HepG2 (cell line): ENCODE measurements around the gene SARS2. TPM values are rescaled to one million over a fixed set of nuclear protein-coding genes. Genes with fewer than 3 reads are reported as not detected.

Source experiments
- ATAC-seq: fragments of 200-7000 bp; cut with Tn5 transposase; 3 replicates; pipeline ENCODE4 v1.9.1; 2020; ENCODE audit warnings: mild to moderate bottlenecking, moderate library complexity
- BruUV-seq: library from RNA; stranded (reverse); fragments of 400-500 nt; replicated peaks from 2 replicates; lab custom pipeline; 2021; lab: Mats Ljungman, UMichigan
- CTCF ChIA-PET: fragments of 300-600 bp; formaldehyde crosslinking; extraction: SDS; loops from one replicate; lab custom pipeline; 2021; ENCODE audit warnings: low total read pairs, inconsistent platforms, low intra/inter-chr PET ratio; lab: Yijun Ruan, JAX
- POLR2A ChIA-PET: fragments of 350-600 bp; sonication (Branson Sonifier 250); formaldehyde crosslinking; loops from one replicate; lab custom pipeline; 2020; ENCODE audit warnings: antibody characterized with exemption, inconsistent platforms; lab: Yijun Ruan, JAX
- DNase-seq: peaks from one replicate; pipeline ENCODE4 v3.0.0-alpha.2; 2015; ENCODE audit warnings: low spot score
- FAIRE-seq: peaks from 3 replicates; lab custom pipeline; 2011; peaks lifted over from hg19 to GRCh38; lab: Jason Lieb, UNC
- H2AFZ ChIP-seq: one replicate; pipeline ENCODE4 v1.6.1; 2011; ENCODE audit warnings: low read length, inconsistent platforms
- H3K27ac ChIP-seq: fragments of 300-600 bp; 3 replicates; pipeline ENCODE4 v1.8.0; 2011; ENCODE audit warnings: mixed run types, mild to moderate bottlenecking, mixed read lengths, low read length, inconsistent platforms; ENCODE audit not compliant: insufficient read depth; ENCODE audit errors: extremely low read length
- H3K27me3 ChIP-seq, 2 experiments: fragments of 200-600 bp in 1 of 2; 2 replicates in 1 of 2; 3 replicates in 1 of 2; pipeline versions ENCODE4 v1.6.0 to v1.8.0; 2011; ENCODE audit warnings: low read length in 2 of 2, mild to moderate bottlenecking in 2 of 2, moderate library complexity in 2 of 2, inconsistent platforms in 1 of 2; ENCODE audit not compliant: insufficient read depth in 2 of 2, control insufficient read depth in 1 of 2
- H3K36me3 ChIP-seq, 2 experiments: fragments of 200-600 bp in 1 of 2; replicated peaks in 1 of 2; 2 replicates in 1 of 2; 3 replicates in 1 of 2; pipeline versions ENCODE4 v1.5.1 to v1.8.0; 2011; ENCODE audit warnings: low read length in 2 of 2, inconsistent platforms in 1 of 2; ENCODE audit not compliant: insufficient read depth in 2 of 2, control insufficient read depth in 1 of 2
- H3K4me1 ChIP-seq: 2 replicates; pipeline ENCODE4 v1.5.1; 2012; ENCODE audit warnings: low read length, inconsistent platforms; ENCODE audit not compliant: insufficient read depth
- H3K4me2 ChIP-seq: 2 replicates; pipeline ENCODE4 v1.6.0; 2011; ENCODE audit warnings: low read depth, low read length, inconsistent platforms
- H3K4me3 ChIP-seq, 3 experiments: fragments of 200-600 bp in 1 of 3; sonication (generic), shearing (Covaris generic) in 1 of 3; replicated peaks in 1 of 3; 2 replicates each; pipeline ENCODE4 v1.5.1; 2011 to 2016; ENCODE audit warnings: low read length in 3 of 3, inconsistent platforms in 2 of 3, low read depth in 2 of 3, mild to moderate bottlenecking in 2 of 3, control low read depth in 1 of 3, mixed read lengths in 1 of 3; ENCODE audit not compliant: insufficient read depth in 1 of 3
- H3K79me2 ChIP-seq: one replicate; pipeline ENCODE4 v1.6.1; 2011; ENCODE audit warnings: low read length, inconsistent platforms; ENCODE audit not compliant: insufficient read depth
- H3K9ac ChIP-seq: 2 replicates; pipeline ENCODE4 v1.6.0; 2011; ENCODE audit warnings: mild to moderate bottlenecking, low read depth, low read length, inconsistent platforms; ENCODE audit not compliant: insufficient read depth
- H3K9me3 ChIP-seq: 2 replicates; pipeline ENCODE4 v1.5.1; 2012; ENCODE audit warnings: mild to moderate bottlenecking, low read length
- H4K20me1 ChIP-seq: 2 replicates; pipeline ENCODE4 v1.6.0; 2011; ENCODE audit warnings: inconsistent platforms, mild to moderate bottlenecking, low read length, moderate library complexity; ENCODE audit not compliant: insufficient read depth
- ATF7 ChIP-seq, 2 experiments: fragments of 450-650 bp in 1 of 2; sonication (generic) in 1 of 2; formaldehyde crosslinking in 1 of 2; IDR thresholded peaks; 2 replicates each; pipeline versions ENCODE4 v1.4.0 to v1.6.1; 2016 to 2020; ENCODE audit warnings: antibody characterized with exemption in 1 of 2, mild to moderate bottlenecking in 1 of 2, missing genetic modification reagents in 1 of 2
- CENPX ChIP-seq: sonication (generic); formaldehyde crosslinking; IDR thresholded peaks from 2 replicates; pipeline ENCODE4 v1.9.0; 2021; ENCODE audit warnings: mild to moderate bottlenecking, missing genetic modification reagents, moderate library complexity
- E2F5 ChIP-seq: sonication (generic); formaldehyde crosslinking; conservative IDR thresholded peaks from 2 replicates; pipeline ENCODE4 v1.4.0; 2020; ENCODE audit warnings: missing genetic modification reagents
- HDAC2 ChIP-seq: sonication (generic); formaldehyde crosslinking; IDR thresholded peaks from 2 replicates; pipeline ENCODE4 v1.4.0; 2020; ENCODE audit warnings: missing genetic modification reagents
- HIVEP1 ChIP-seq: sonication (generic); formaldehyde crosslinking; IDR thresholded peaks from 2 replicates; pipeline ENCODE4 v1.4.0; 2020; ENCODE audit warnings: mild to moderate bottlenecking, missing genetic modification reagents
- KMT2A ChIP-seq: sonication (generic); formaldehyde crosslinking; IDR thresholded peaks from 2 replicates; pipeline ENCODE4 v1.4.0; 2020; ENCODE audit warnings: missing genetic modification reagents
- PHF20 ChIP-seq: sonication (generic); formaldehyde crosslinking; IDR thresholded peaks from 2 replicates; pipeline ENCODE4 v1.5.0; 2020; ENCODE audit warnings: mild to moderate bottlenecking, missing genetic modification reagents
- SALL1 ChIP-seq: sonication (generic); formaldehyde crosslinking; IDR thresholded peaks from 2 replicates; pipeline ENCODE4 v1.8.0; 2022; ENCODE audit warnings: mild to moderate bottlenecking, missing genetic modification reagents
- SKIL ChIP-seq: sonication (generic); formaldehyde crosslinking; IDR thresholded peaks from 2 replicates; pipeline ENCODE4 v1.8.0; 2022; ENCODE audit warnings: missing genetic modification reagents, mild to moderate bottlenecking, moderate library complexity, borderline replicate concordance
- SP4 ChIP-seq: sonication (generic); formaldehyde crosslinking; IDR thresholded peaks from 2 replicates; pipeline ENCODE4 v1.8.1; 2023; ENCODE audit warnings: mild to moderate bottlenecking, missing genetic modification reagents
- THAP7 ChIP-seq: sonication (generic); formaldehyde crosslinking; IDR thresholded peaks from 2 replicates; pipeline ENCODE4 v1.8.1; 2023; ENCODE audit warnings: mild to moderate bottlenecking, missing genetic modification reagents
- ZKSCAN5 ChIP-seq: sonication (generic); formaldehyde crosslinking; IDR thresholded peaks from 2 replicates; pipeline ENCODE4 v1.5.1; 2020; ENCODE audit warnings: mild to moderate bottlenecking, missing genetic modification reagents
- ZNF12 ChIP-seq: sonication (generic); formaldehyde crosslinking; IDR thresholded peaks from 2 replicates; pipeline ENCODE4 v1.5.0; 2020; ENCODE audit warnings: missing genetic modification reagents
- ZNF296 ChIP-seq: sonication (generic); formaldehyde crosslinking; conservative IDR thresholded peaks from 2 replicates; pipeline ENCODE4 v1.5.0; 2020; ENCODE audit warnings: mild to moderate bottlenecking, missing genetic modification reagents
- ZNF569 ChIP-seq: sonication (generic); formaldehyde crosslinking; IDR thresholded peaks from 2 replicates; pipeline ENCODE4 v1.5.0; 2020; ENCODE audit warnings: mild to moderate bottlenecking, missing genetic modification reagents, moderate library complexity, borderline replicate concordance
- ZNF720 ChIP-seq: sonication (generic); formaldehyde crosslinking; IDR thresholded peaks from 2 replicates; pipeline ENCODE4 v1.4.0; 2020; ENCODE audit warnings: missing genetic modification reagents
- ZNF816 ChIP-seq: sonication (generic); formaldehyde crosslinking; IDR thresholded peaks from 2 replicates; pipeline ENCODE4 v1.8.0; 2022; ENCODE audit warnings: missing genetic modification reagents, mild to moderate bottlenecking, borderline replicate concordance
- ZNF841 ChIP-seq: sonication (generic); formaldehyde crosslinking; IDR thresholded peaks from 2 replicates; pipeline ENCODE4 v1.8.1; 2023; ENCODE audit warnings: missing genetic modification reagents, borderline replicate concordance
- ZNF878 ChIP-seq: sonication (generic); formaldehyde crosslinking; IDR thresholded peaks from 2 replicates; pipeline ENCODE4 v1.8.1; 2023; ENCODE audit warnings: mild to moderate bottlenecking, missing genetic modification reagents, moderate library complexity
- ZSCAN25 ChIP-seq: sonication (generic); formaldehyde crosslinking; IDR thresholded peaks from 2 replicates; pipeline ENCODE4 v1.8.0; 2022; ENCODE audit warnings: mild to moderate bottlenecking, missing genetic modification reagents
- ZSCAN29 ChIP-seq: sonication (generic); formaldehyde crosslinking; conservative IDR thresholded peaks from 2 replicates; pipeline ENCODE4 v1.4.0; 2020; ENCODE audit warnings: mild to moderate bottlenecking, missing genetic modification reagents
- WGBS: methylation state at CpG from one replicate; pipeline ENCODE4 v1.1.6; 2017; ENCODE audit warnings: low lambda C conversion rate; 5-methylcytosine and 5-hydroxymethylcytosine counted together
- in situ Hi-C: cut with HindIII; loops from 2 replicates; pipeline ENCODE4 v1.10.0; 2017; ENCODE audit warnings: low pct_unique_long_range_greater_than_20kb; ENCODE audit not compliant: extremely low pct_ligation_motif_present
- intact Hi-C: fragments of 100-400 bp; cut with micrococcal nuclease; formaldehyde crosslinking; loops from one replicate; pipeline ENCODE4 v1.10.0; 2022; ENCODE audit not compliant: unreplicated experiment
- polyA plus RNA-seq, 8 experiments: library from polyadenylated mRNA; depleted of rRNA in 3 of 8; stranded (reverse) in 7 of 8; unstranded in 1 of 8; fragments of >200 nt; fragmentation: Illumina TruSeq in 4 of 8; extraction: Trizol in 4 of 8; gene quantifications; 2 replicates each; pipeline versions ENCODE4 v1.2.1 to v1.2.3, GENCODE V29; 2011 to 2016; ENCODE audit warnings: low read depth in 4 of 8, missing spikeins in 1 of 8, mixed read lengths in 1 of 8; ENCODE audit not compliant: insufficient read depth in 1 of 8
- total RNA-seq, 5 experiments: library from RNA; depleted of rRNA; stranded (reverse); fragments of >200 nt; fragmentation: Illumina TruSeq; extraction: Trizol; gene quantifications; 2 replicates each; pipeline ENCODE4 v1.2.3, GENCODE V29; 2016; ENCODE audit warnings: low read depth in 1 of 5

SARS2 gene
- total and polyA plus RNA-seq, 2 of the 13 experiments (the other 11 are each of a cell fraction or from before 2014, with no cell fraction given) = 40.0 to 48.6 TPM

GRCh38 chr19:38975214-38975860 lies 44.8 kb upstream of the SARS2 start, which contains the start of gene FBXO17:
Gene FBXO17, minus strand, starts transcription at chr19:38975742. Its CDS starts 25,423 bp downstream, at chr19:38950319.
- whole genome bisulfite sequencing = no CpG with 5 or more reads among the region's 63 CpGs
- FAIRE-seq = no peak
- peaks cover 46% of the 10 kb centered on the region for H3K79me2 ChIP-seq
- peak within 1 kb of the TSS; percentile 99 for H3K27ac ChIP-seq
- peaks cover 0 to 3% of the 10 kb centered on the region in 2 experiments; a peak in 1 of 5 replicates for H3K36me3 ChIP-seq
- no peaks in the 10 kb centered on the region for H3K9me3 ChIP-seq
- ChIA-PET POLR2A (interaction anchor here (0.8 to 1.8 kb wide), 14 partner anchors 8 to 415 kb away, joined by 3 to 12 read pairs (median 4); partner anchors contain the start of genes MED29, MRPS12, NFKBIB and PAF1), CTCF (no interaction called here)
- peaks cover 6% of the 10 kb centered on the region; the same call in 1 of the 2 replicates for H4K20me1 ChIP-seq
- peak; percentile 47 for DNase-seq
- peaks cover 57% of the 10 kb centered on the region for H3K4me1 ChIP-seq
- ATAC-seq = peak; percentile 74
- in situ Hi-C loops = loop anchor here (5.0 kb wide), 1 partner anchor 62 kb away; no protein-coding TSS in a partner anchor
- peak within 1 kb of the TSS; percentile 80 for H3K4me2 ChIP-seq
- peak within 1 kb of the TSS; percentile 67 to 81 (median 80) for H3K4me3 ChIP-seq
- intact Hi-C loops = loop anchor here (5.0 kb wide), 1 partner anchor 77 kb away; no protein-coding TSS in a partner anchor
- no peaks in the 10 kb centered on the region for H3K27me3 ChIP-seq
- no peak within 1 kb of the TSS for H2AFZ ChIP-seq
- no TSS peak for BruUV-seq
- H3K9ac ChIP-seq = peak within 1 kb of the TSS; percentile 84
- TF ChIP-seq ZKSCAN5 (CRISPR knock-in tag) (peak; percentile 46; the same call in 1 of the 2 replicates), SKIL (peak; percentile 39; the same call in 1 of the 2 replicates), ZNF12 (CRISPR knock-in tag) (no peak), SP4 (CRISPR knock-in tag) (peak; percentile 8; the same call in 1 of the 2 replicates), ZNF878 (CRISPR knock-in tag) (0 out of 2 replicates have a peak, but pooled peaks have one; percentile 20), ATF7 (IDR thresholded peaks at IDR 0.05) (no peak), ATF7 (CRISPR knock-in tag; IDR thresholded peaks at IDR 0.05) (no peak), HDAC2 (CRISPR knock-in tag) (peak; percentile 52; the same call in 1 of the 2 replicates), KMT2A (CRISPR knock-in tag) (peak; percentile 38), ZSCAN25 (CRISPR knock-in tag) (no peak), ZNF569 (CRISPR knock-in tag) (no peak), THAP7 (CRISPR knock-in tag) (0 out of 2 replicates have a peak, but pooled peaks have one; percentile 68), HIVEP1 (CRISPR knock-in tag) (peak; percentile 75), PHF20 (CRISPR knock-in tag) (0 out of 2 replicates have a peak, but pooled peaks have one; percentile 14), ZNF296 (CRISPR knock-in tag) (peak; percentile 64; the same call in 1 of the 2 replicates), E2F5 (CRISPR knock-in tag) (0 out of 2 replicates have a peak, but pooled peaks have one; percentile 27), ZNF816 (CRISPR knock-in tag) (no peak), ZNF720 (CRISPR knock-in tag) (no peak), ZSCAN29 (no peak), CENPX (CRISPR knock-in tag) (no peak), ZNF841 (CRISPR knock-in tag) (no peak; the same call in 1 of the 2 replicates), SALL1 (CRISPR knock-in tag) (peak; percentile 27; the same call in 1 of the 2 replicates)
